ENCODE data around the gene SSX1. TPM values are rescaled to one million over a fixed set of nuclear protein-coding genes. Genes with fewer than 3 reads are reported as not detected.
"Not testable (repeated sequence)": the region's sequence is repeated elsewhere in the genome, so short reads cannot be mapped to it uniquely, and the experiment has no call there.

SSX1 gene
- total RNA-seq, 1 donor from 2014 or later, result not detected

GRCh38 chrX:48306175-48306574 lies 51.0 kb downstream of the SSX1 start:
- TF ChIP-seq, protein P1, sequence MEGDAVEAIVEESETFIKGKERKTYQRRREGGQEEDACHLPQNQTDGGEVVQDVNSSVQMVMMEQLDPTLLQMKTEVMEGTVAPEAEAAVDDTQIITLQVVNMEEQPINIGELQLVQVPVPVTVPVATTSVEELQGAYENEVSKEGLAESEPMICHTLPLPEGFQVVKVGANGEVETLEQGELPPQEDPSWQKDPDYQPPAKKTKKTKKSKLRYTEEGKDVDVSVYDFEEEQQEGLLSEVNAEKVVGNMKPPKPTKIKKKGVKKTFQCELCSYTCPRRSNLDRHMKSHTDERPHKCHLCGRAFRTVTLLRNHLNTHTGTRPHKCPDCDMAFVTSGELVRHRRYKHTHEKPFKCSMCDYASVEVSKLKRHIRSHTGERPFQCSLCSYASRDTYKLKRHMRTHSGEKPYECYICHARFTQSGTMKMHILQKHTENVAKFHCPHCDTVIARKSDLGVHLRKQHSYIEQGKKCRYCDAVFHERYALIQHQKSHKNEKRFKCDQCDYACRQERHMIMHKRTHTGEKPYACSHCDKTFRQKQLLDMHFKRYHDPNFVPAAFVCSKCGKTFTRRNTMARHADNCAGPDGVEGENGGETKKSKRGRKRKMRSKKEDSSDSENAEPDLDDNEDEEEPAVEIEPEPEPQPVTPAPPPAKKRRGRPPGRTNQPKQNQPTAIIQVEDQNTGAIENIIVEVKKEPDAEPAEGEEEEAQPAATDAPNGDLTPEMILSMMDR (IDR thresholded peaks at IDR 0.05), result no peak
- TF ChIP-seq EZH2 (IDR thresholded peaks at IDR 0.05), result no peak
- TF ChIP-seq EZH2phosphoT487 (IDR thresholded peaks at IDR 0.05), result no peak
- Mint-ChIP-seq H3K4me3 (no peak overlapping the region), H3K4me1 (no peaks in the 10 kb centered on the region), H3K27me3 (ENCODE audit: insufficient read depth, low read depth) (no peaks in the 10 kb centered on the region), H3K9me3 (peaks cover 8% of the 10 kb centered on the region), H3K36me3 (no peaks in the 10 kb centered on the region), H3K27ac (no peak overlapping the region)
- H3K4me3 ChIP-seq, result no peak overlapping the region
- no peaks in the 10 kb centered on the region for H3K79me2 ChIP-seq (ENCODE audit: low read depth)
- no peaks in the 10 kb centered on the region for H3K36me3 ChIP-seq
- no peaks in the 10 kb centered on the region for H4K20me1 ChIP-seq (ENCODE audit: low read depth)
- H3K27me3 ChIP-seq, result no peaks in the 10 kb centered on the region
- no peak overlapping the region for H3K9ac ChIP-seq
- no peak overlapping the region for H2AFZ ChIP-seq (replicated peaks)
- no peaks in the 10 kb centered on the region for H3K4me1 ChIP-seq
- H3K4me2 ChIP-seq, result no peak overlapping the region
- no peak for DNase-seq (ENCODE audit: low spot score)
- H3F3A ChIP-seq (ENCODE audit: low read depth), result no peaks in the 10 kb centered on the region
- H3K27ac ChIP-seq, result no peak overlapping the region
- H3K9me3 ChIP-seq (ENCODE audit: low read depth), result no peaks in the 10 kb centered on the region

DNA sequence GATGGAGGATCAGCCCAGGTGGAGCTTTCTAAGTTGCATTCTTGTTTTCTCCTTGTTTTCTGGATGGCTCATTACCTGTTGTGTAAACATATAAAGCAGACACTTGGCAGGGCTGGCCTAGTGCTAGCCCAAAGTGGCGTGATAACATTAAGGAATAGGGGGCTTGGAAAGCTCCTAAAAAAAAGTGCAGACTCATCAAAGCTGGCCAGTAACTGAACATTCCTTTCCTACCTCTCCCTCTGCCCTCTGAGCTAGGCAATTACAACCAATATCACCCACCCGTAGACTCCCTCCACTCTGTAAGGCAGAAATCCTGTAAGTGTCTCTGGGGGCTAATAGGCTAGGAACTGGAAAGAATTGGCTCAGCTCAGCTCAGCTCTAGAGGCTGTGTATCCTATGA lies 58.8 kb downstream of the SSX1 start:
- H3K9ac ChIP-seq; H3K9me3 Mint-ChIP-seq; H3F3A ChIP-seq (ENCODE audit: low read depth); H2AFZ ChIP-seq (replicated peaks); H3K9me3 ChIP-seq (ENCODE audit: low read depth); H3K36me3 Mint-ChIP-seq; H3K4me1 Mint-ChIP-seq; DNase-seq (ENCODE audit: low spot score); H3K27me3 ChIP-seq; H3K27ac ChIP-seq; H3K27me3 Mint-ChIP-seq (ENCODE audit: insufficient read depth, low read depth); H3K36me3 ChIP-seq; H3K4me3 Mint-ChIP-seq; H3K27ac Mint-ChIP-seq; H4K20me1 ChIP-seq (ENCODE audit: low read depth); H3K4me2 ChIP-seq; H3K4me1 ChIP-seq; H3K4me3 ChIP-seq; H3K79me2 ChIP-seq (ENCODE audit: low read depth): not testable (repeated sequence)

Small RNA genes within 50 kb of the gene (small RNA-seq; reads per million reads assigned to genes)
- gene AC245047.3 (not detected), gene AC245047.4 (not detected), gene RNA5SP503 (not detected)

Other genes starting within 250 kb of the SSX1 start
- 9.6 TPM in 1 of 2 replicates, not detected in the other for gene SPACA5, start 248.4 kb upstream of the SSX1 start, total RNA-seq (ENCODE audit: low replicate concordance)
- gene ZNF630, start 183.8 kb upstream of the SSX1 start, total RNA-seq (ENCODE audit: low replicate concordance), result 2.1 and 2.4 TPM in 2 replicates
- not detected in 2 replicates for gene SPACA5B, start 124.8 kb upstream of the SSX1 start, total RNA-seq (ENCODE audit: low replicate concordance)
- not detected in 2 replicates for gene SSX5, start 58.6 kb upstream of the SSX1 start, total RNA-seq (ENCODE audit: low replicate concordance)
- not detected in 2 replicates for gene SSX3, start 101.3 kb downstream of the SSX1 start, total RNA-seq (ENCODE audit: low replicate concordance)
- not detected in 2 replicates for gene SSX4, start 128.1 kb downstream of the SSX1 start, total RNA-seq (ENCODE audit: low replicate concordance)
- gene SSX4B, start 156.6 kb downstream of the SSX1 start, total RNA-seq (ENCODE audit: low replicate concordance), result not detected in 2 replicates
- gene SLC38A5, start 214.9 kb downstream of the SSX1 start, total RNA-seq (ENCODE audit: low replicate concordance), result 2.3 and 6.7 TPM in 2 replicates
- 32.2 and 45.2 TPM in 2 replicates for gene FTSJ1, start 220.8 kb downstream of the SSX1 start, total RNA-seq (ENCODE audit: low replicate concordance)